Testis (tissue), 2 donors: ENCODE data around the gene DRAXIN.

Experiments
- CTCF ChIP-seq, 3 experiments: fragments of 450-650 bp in 2 of 3; fragments of 200-600 bp in 1 of 3; sonication (generic) in 1 of 3; IDR thresholded peaks; one replicate each; pipeline ENCODE4 v1.5.1; 2016 to 2019; ENCODE audit warnings: antibody characterized with exemption in 3 of 3, mild to moderate bottlenecking in 2 of 3, moderate library complexity in 1 of 3
- POLR2A ChIP-seq: fragments of 450-650 bp; IDR thresholded peaks from one replicate; pipeline ENCODE4 v1.6.1; 2017; ENCODE audit warnings: antibody characterized with exemption, mild to moderate bottlenecking, moderate library complexity

- TF ChIP-seq CTCF (IDR thresholded peaks at IDR 0.05) = no peak
- no peak for TF ChIP-seq POLR2A
Observed at GRCh38 chr1:11659748-11660147, 31.8 kb upstream of the DRAXIN start.
